GM18873 (cell line): ENCODE measurements around the gene FKRP.

ENCODE experiments used
- ATAC-seq: cut with Tn5 transposase; IDR thresholded peaks from one replicate; pipeline ENCODE4 v1.9.1; 2021; ENCODE audit warnings: mild to moderate bottlenecking, moderate library complexity, moderate number of reproducible peaks; ENCODE audit not compliant: unreplicated experiment, low FRiP score

The FKRP gene

GRCh38 chr19:46718934-46719622, 26.8 kb upstream of the FKRP start:
- peak; percentile 34 for ATAC-seq

- ATAC-seq = no peak
Measured at GRCh38 chr19:46719629-46720502, 26.0 kb upstream of the FKRP start.

GRCh38 chr19:46720503-46721239, 25.2 kb upstream of the FKRP start:
- ATAC-seq = no peak

- ATAC-seq = no peak
Measured at GRCh38 chr19:46721269-46722003, 24.4 kb upstream of the FKRP start.

GRCh38 chr19:46722004-46722380, 23.9 kb upstream of the FKRP start:
- no peak for ATAC-seq

GRCh38 chr19:46722421-46723022, 23.3 kb upstream of the FKRP start:
- ATAC-seq = no peak

- ATAC-seq = no peak
Measured at GRCh38 chr19:46723023-46723461, 22.8 kb upstream of the FKRP start.

- no peak for ATAC-seq
Measured at GRCh38 chr19:46723471-46723870, 22.4 kb upstream of the FKRP start.

- ATAC-seq = no peak
Measured at GRCh38 chr19:46724468-46724867, 21.4 kb upstream of the FKRP start.

- no peak for ATAC-seq
Measured at GRCh38 chr19:46725036-46725820, 20.6 kb upstream of the FKRP start.

- ATAC-seq = no peak
Measured at GRCh38 chr19:46725859-46726393, 19.9 kb upstream of the FKRP start.

- ATAC-seq = no peak
Measured at GRCh38 chr19:46726551-46726950, 19.3 kb upstream of the FKRP start.

GRCh38 chr19:46726971-46727501, 18.8 kb upstream of the FKRP start:
- ATAC-seq = no peak

- no peak for ATAC-seq
Measured at GRCh38 chr19:46727757-46728156, 18.1 kb upstream of the FKRP start.

GRCh38 chr19:46728208-46728607, 17.6 kb upstream of the FKRP start:
- no peak for ATAC-seq

- ATAC-seq = no peak
Measured at GRCh38 chr19:46728693-46729339, 17.0 kb upstream of the FKRP start.

GRCh38 chr19:46729696-46730095, 16.2 kb upstream of the FKRP start:
- no peak for ATAC-seq

GRCh38 chr19:46730187-46730586, 15.7 kb upstream of the FKRP start:
- no peak for ATAC-seq
